ENCODE results near the gene ABCB4.

Gene ABCB4

DNA sequence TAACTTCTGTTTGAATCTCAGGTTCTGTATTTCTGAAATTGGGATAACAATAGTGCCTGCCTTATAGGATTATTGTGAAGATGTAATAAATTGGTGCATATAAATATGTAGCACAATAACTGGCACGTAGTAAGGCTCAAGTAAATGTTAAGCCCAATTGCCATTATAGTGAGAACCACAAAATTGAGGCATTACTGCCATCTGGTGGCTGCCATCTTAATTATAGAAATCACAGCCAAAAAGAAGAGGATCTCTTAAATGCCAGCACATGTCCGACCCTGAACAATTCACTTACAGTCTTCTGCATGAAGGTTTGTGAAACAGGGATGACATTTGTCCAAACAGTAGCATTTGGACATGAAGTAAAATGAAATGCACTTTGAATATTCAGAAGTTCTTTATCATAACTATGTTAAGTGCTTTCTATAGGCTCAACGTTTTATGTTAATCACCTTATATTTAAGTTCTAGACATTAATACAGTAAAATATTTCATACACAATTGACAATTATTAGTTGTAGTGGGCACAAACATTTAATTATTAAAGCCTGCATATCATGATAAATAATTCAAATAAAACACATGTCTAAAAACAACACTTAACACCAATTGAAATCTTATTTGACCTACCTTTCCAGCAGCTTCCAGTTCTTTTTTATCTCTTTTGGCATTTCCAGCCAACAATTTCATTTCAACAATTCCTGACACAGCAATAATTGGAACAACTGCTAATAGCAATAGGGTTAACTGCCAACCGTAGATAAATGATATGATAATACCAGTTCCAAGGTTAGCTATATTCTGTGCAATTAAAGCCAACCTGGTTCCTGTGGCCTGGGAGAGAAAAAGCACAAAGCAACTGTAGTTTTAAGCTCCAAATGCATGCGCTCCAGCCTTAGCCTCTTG, 58.5 kb downstream of the ABCB4 start:
- DNase-seq, result peak; percentile 50

DNA sequence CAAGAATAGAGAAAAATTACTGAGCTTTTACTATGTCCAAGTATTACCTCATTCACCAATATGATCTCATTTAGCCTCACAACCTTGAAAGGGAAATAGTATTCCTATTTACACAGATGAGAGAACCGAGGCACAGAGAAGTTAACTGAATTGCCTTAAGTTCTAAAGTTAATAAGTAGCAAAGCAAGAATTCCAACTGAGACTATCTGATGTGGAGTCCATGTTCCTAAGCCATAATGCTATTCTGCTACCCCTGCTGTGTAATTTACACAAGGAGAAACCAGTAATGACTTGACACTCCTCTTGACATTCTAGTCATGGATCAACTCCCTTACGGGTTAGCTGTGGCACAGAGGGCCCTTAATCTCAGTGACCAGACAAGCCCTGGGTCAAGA, 60.7 kb downstream of the ABCB4 start:
- no peak for DNase-seq

DNA sequence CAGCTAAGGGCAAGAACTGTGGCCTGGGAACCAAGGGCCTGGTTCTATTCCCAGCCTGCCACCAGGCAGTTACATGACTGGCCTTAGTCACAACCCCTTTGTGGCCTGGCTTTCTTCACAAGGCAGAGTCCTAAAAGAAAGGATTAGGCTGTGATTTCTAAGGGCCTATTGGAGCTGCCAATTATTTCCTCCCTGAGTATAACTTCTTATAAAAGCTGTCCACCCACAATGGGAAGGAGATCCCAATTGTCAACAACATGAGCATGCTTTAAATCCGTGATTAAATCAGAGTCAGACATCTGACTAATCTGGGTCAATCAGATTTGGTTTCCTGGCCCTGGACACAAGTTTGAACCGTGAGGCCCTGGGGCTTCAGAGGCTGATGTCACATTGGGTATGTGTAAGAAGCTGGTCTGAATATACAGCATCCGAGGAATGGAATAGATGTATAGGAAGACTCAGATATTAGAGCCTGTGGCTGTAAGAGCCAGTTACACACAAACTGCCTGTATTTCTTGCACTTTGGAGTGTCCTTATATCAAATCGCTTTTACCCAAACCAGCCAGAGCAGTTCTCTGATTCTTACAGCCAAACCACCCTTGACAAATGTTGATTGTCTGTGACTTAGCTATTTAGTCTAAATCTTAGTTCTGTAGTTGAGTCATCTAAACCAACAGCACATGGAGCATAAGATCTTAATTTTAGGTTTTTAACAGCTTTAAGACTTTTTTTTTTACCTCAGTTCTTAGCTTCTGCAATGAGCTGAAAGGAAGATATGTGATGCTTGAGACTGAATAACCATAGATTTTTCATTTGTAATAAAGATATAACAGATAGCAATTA, 61.3 kb downstream of the ABCB4 start:
- DNase-seq, result no peak

DNA sequence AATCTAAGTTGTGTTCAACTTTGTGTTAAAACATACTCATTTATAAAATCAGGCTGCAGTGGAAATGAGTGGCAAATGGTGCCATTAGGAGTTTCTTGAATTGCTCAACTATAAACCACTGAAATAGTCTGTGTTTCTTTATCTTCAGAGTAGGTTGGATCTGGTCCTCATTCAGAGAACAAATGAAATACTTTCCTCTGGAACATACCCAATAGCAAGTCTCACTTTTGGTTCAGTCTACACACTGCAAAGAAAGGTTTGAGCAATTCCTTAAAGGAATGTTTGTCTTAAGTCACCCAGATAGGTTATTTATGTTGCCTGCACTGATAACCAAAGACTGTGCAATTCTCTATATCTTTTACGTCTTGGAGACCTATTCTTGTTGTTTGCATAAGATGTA, 62.5 kb downstream of the ABCB4 start:
- no peak for DNase-seq

DNA sequence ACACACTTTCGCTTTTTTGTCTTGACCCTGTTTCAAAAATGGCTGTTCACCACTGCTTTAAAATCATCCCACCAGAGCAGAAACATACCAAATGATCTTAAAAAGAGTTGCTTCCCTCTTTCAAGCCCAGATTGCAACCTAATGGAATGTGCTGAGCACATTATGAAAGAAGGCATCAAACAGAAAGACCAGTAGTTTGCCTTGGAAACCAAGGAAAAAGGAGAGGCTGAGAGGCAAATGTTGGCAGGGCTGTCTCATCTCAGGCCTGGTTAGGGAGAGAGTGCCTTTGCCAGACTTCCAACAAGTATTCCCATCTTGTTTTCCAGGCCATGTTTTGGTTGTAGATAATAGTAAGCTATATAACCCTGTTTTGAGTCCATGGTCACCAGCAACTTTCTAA, 64.3 kb downstream of the ABCB4 start:
- no peak for DNase-seq

DNA sequence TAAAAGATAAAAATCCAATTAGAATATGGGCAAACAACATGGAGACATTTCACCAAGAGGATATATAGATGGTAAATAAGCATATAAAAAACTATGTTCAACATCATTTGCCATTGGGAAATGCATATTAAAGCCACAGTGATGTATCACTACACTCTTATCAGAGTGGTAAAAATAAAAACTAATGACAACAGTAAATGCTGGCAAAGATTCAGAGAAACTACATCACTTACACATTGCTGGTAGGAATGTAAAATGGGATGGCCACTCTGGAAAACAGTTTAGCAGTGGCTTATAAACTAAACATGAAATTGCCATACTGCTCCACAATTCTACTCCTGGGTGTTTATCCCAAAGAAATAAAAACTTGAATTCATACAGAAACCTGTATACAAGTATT, 70.8 kb downstream of the ABCB4 start:
- DNase-seq, result no peak

DNA sequence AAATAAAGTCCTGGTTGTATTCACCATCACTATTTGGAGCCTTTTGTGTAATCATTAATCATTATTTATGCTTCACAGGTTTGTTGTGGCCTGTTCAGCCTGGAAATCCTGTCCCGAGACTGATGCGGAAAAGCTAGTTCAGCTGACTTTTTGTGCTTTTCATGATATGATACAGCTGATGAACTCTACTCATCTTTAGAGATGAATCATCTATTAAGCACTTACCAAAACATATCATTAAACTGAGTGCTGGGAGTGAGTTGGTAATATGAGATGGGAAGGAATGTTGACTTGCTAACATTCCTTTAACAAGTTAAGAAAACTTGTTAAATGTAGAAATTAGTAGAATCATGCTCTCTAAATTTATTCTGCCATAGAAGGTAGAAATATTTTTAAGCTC, 77.0 kb downstream of the ABCB4 start:
- DNase-seq, result no peak

DNA sequence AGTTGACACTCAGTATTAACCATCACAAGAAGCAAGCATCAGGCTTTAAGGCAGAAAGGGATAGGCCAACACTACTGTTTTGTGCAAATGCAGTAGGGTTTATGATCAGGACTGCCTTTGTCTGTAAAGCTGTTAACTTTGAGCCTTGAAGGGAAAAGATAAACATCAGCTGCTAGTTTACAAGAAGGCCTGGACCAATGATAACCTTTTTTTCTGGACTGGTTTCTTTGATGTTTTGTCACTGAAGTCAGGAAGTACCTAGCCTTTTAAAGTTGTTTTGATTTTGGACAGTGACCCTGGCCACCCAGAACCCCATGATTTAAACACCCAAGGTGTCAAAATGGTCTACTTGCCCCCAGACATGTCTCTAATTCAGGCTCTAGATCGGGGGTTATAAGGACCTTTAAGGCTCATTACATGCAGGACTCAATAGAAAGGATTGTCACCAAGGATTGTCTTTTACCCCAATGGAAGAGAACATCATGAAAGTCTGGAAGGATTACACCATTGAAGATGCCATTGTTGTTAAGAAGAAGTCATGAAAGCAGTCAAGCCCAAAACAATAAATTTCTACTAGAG, 79.9 kb downstream of the ABCB4 start:
- DNase-seq, result no peak

DNA sequence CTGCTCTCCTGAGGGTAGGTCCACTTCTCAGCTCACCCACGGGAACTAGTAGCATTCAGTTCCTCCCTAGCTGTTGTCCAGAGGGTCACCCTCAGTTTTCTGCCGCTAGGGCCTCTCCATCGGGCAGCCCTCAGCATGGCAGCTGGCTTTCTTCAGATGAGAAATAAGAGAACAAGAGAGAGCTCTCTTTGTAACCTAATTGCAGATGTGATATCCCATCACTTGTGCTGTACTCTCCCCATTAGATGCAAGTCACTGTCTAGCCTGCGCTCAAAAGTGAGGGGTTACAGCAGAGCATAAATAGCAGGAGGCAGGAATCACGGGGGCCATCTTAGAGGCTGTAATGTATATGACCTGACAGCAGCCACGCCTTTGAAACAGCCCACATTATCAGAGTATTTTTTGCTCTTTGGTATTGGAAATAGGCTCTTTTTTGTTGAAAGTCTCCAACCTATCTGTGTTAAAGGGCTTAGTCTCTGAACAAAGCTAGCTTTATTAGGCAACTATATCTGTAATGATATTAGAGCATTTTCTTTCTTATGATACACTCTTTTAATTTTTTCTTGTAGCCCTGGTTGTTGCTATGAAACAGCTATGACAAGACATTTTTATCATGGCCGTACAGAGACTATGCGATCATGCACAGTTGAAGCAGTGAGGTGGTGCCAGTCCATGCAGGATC, 84.3 kb downstream of the ABCB4 start:
- DNase-seq, result no peak

DNA sequence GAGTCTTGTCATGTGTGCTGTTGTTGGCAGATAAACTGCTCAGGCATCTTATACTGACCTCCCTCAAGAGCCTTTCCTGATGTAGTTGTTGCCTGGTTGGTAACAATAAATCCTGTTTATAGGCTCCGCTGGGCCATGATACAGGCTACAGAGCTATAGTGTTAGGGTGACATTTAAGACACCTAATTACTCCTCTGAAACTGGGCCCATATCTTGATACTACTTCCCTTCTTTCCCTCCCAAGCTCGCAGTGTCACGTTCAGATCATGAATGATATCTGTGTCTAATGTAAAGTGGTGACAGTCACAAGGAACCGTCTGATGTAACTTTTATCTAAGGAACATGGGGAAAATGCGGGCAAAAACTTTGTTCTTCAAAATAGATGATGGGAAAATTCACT, 94.6 kb downstream of the ABCB4 start:
- no peak for DNase-seq

DNA sequence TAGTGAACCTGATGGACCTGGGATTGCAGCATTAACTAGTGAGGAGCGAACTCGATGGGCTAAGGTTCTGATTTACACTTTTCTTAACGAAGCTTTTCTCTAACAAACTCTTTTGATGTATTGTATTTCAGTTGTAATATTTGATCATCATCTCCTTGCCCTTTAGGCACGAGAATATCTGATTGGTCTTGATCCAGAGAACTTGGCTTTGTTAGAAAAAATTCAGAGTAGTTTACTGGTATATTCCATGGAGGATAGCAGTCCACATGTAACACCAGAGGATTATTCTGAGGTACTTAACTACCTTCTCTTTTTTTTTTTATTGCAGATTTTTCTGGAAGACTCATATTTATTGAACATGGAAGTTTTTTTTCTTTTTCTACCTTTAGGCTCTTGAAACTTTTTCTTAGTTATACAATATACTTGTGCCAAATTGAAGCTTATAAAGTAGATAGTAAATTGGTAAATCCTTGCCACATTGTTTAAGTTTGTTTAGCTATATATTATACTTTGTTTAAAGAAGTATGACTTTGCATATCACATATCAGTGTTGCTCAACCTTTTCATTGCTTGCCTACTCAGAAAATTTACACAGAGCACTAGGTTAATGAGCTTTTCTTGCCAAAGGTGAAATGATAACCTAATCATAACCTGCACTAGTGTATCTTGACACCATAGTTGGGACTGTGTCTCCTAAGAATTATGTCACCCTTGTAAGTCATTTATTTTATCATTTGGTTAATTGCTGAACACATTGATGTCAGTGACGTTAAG, 99.6 kb downstream of the ABCB4 start:
- no peak for DNase-seq

DNA sequence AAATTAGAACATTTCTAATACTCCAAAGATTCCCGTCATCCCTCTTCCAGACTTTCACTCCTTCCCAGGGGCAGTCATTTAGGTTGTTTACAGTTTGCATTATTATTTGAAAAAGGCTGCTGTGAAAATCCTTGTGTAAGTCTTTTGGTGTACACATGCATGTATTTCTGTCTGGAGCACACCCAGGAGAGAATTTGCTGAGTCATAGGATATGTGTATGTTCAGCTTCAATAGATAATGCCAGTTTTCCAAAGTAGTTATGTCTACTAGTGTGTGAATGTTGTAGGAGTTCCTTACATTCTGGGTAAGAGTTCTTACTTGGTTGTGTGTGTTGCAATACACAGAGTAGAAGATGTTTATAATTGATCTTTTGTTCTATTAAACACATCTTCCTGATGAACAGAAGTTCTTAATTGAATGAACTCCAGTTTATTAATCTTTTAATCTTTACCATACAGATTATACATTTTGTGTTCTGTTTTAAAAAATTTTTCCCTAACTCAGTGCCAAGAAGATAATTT, 104.8 kb downstream of the ABCB4 start:
- no peak for DNase-seq

DNA sequence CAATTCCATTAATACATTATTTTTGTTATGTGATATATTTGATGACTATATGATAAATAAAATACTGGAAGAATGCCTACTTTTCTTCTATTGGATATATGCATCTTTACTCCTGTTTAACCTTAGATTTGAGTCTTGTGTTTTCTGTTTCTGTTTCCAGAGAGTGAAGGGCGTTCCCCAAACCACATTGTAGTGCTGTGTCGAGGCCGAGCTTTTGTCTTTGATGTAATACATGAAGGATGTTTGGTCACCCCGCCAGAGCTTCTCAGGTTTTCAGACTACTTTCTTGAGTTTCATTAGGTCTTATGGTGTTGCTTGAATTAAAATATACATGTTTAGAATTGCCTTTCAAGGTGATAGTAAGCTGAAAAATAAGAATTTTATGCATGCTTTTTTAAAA, 106.3 kb downstream of the ABCB4 start:
- DNase-seq, result no peak

DNA sequence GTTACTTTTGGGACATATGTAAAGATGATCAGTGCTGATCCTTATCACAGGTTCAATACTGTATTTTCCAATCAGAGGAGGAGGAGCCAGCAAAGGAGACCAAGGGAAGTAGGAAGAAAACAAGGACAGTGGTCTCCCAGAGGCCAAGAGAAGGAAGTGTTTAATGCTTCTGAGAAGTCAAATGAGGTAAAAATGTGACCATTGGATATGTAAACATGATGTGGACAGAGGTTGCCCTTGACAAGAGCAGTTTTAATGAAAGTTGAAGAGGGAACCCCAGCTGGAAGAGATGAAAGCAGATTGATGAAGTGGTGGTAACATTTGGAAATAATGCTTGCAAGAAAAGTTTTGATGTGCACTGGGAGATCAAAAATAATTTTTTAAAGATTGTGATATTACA, 111.2 kb downstream of the ABCB4 start:
- DNase-seq, result no peak

DNA sequence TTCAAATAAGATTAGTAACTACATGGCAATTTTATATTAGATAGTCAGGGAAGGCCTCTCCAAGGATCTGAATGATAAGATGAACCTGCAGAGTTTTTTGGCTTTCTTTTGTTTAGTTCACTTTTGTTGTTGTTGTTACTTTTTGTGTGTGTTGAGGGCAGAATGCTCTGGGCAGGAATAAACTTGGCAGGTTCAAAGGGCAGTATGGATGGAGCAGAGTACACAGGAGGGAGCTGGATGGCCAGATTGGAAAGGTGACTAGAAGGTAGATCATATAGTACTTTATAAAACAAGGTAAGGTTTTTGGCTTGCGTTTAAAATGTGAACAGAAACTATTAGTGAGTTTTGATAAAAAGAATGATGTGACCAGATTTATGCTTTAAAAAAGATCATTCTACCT, 112.1 kb downstream of the ABCB4 start:
- DNase-seq, result no peak

DNA sequence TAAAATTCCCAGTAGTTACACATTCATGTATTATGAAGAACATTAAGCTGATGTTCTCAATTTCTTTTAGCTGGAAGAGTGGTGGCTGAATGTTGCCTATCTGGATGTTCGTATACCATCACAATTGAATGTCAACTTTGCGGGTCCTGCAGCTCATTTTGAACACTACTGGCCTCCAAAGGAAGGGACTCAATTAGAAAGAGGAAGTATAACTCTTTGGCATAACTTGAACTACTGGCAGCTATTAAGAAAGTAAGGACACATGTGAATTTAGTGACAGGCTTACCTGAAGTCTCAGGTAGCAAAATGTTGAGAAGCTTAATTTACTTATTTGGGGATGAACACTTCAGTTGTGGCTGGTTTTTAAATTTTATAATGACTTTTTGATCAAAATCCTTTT, 114.2 kb downstream of the ABCB4 start:
- no peak for DNase-seq

DNA sequence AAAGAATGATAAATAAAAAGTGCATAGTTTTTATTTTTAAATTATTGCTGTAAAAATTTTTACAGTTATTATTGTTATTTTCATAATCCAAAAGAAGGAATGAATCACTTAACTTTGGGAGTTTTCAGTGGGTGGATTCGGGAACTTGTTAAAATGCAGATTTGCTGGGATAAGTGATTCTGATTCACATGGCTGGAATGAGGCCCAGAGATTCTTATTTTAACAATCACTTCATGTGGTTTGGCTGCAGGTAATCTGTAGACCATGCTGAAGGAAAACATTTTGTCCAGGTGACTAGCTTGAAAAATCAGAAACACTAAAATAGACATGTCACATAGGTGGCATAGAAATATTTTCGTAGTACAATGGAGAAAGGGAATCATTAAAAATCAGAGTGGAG, 116.1 kb downstream of the ABCB4 start:
- no peak for DNase-seq

DNA sequence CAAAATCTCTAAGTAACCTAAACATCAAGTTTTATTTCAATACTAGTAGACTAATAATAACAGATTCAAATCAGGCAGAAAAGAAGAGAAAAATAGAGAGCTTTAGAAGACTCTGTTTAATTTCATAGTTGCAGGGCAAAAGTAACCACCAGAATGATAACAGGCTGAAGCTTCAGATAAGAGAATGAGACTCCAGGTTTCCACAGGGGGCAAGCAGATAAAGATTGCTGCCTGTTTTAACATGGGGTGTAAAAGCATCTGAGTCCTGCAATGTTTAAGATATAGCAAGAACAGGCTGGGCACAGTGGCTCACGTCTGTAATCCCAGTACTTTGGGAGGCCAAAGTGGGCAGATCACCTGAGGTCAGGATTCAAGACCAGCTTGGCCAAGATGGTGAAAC, 119.0 kb downstream of the ABCB4 start:
- no peak for DNase-seq

DNA sequence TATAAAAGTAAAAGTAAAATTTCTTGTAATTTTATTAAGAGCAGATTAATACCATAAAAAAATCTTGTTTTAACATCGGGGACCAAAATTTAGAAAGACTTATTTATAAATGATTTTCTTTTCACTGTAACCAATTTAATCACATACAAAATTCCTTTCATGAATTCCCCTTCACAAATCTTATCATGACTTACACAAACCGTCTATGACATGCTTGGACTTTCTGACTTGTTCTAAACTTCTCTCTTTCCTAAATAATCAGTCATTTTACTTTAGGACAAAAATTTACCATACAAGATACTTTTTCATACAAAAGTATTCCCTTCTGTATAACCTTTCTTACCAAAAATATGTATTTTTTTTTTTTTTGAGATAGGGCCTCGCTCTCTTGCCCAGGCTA, 120.7 kb downstream of the ABCB4 start:
- no peak for DNase-seq
